Astrocyte (in vitro differentiated cells and primary cell): Measurements from ENCODE around the gene IGF1.

Experiments used
- CTCF ChIP-seq: IDR thresholded peaks from 2 replicates; pipeline ENCODE4 v1.5.1; 2011; ENCODE audit warnings: low read depth, mild to moderate bottlenecking, inconsistent platforms, low read length, moderate library complexity; ENCODE audit not compliant: insufficient read depth
- EZH2 ChIP-seq: IDR thresholded peaks from 2 replicates; pipeline ENCODE4 v1.6.1; 2012; ENCODE audit warnings: mild to moderate bottlenecking, low read length, inconsistent platforms; ENCODE audit not compliant: insufficient read depth

- TF ChIP-seq CTCF (no peak), EZH2 (no peak)
These were observed 130.3 kb downstream of the IGF1 start for GRCh38 chr12:102350070-102350469.
